ENCODE data around the gene GOT1. TPM values are rescaled to one million over a fixed set of nuclear protein-coding genes. Genes with fewer than 3 reads are reported as not detected.

GOT1 gene
- total RNA-seq, result 14.9 and 17.6 TPM in 2 replicates

DNA sequence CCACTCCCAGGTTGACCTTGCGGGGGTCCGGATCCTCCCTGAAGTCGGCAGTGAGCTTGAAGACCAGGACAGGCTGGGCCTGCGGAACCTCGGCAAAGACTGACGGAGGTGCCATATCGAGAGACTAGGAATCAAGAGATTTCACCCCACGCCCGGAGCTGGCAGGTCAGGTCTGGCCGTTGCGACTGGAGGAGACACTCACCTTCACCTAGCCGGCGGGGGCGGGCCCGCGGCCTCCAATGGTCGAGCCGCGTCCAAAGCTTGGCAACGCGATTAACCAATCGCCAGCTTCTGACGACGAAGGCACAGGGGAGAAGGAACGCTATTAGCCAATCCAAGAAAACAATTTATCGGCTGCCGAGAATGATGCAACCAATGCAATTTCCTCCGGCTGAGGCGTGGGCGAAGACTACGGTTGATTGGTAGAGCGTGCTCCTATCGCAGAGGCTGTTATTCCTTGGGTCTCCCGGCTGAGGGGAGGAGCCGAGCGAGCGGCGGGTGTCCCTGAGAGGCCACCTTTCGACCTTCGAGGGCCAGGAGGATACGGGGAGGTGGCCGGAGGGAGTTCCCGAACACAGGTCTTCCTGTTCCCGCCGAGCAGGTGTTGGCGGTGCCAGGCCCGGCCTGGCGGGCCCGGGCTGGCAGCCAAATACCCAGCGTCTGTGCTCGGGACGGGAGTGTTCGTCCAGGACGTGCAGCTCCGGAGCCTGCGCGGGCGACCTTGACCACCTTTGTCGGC is at the start of gene GOT1:
Gene GOT1, minus strand, starts transcription at position 174 of the 739 bp plus-strand sequence. Its CDS starts 59 bp downstream, at position 115.

Other genes starting within 250 kb of the GOT1 start
- not detected in 2 replicates for gene HPSE2, start 194.8 kb downstream of the GOT1 start, total RNA-seq
- 0.11 and 0.13 TPM in 2 replicates for gene CNNM1, start 101.3 kb downstream of the GOT1 start, total RNA-seq
- gene NKX2-3, start 102.3 kb upstream of the GOT1 start, total RNA-seq, result not detected in 2 replicates
- 24.3 and 24.5 TPM in 2 replicates for gene SLC25A28, start 189.8 kb upstream of the GOT1 start, total RNA-seq
- gene ENTPD7, start 228.9 kb upstream of the GOT1 start, total RNA-seq, result 29.4 and 46.0 TPM in 2 replicates

Measured in articular chondrocyte of knee joint (primary cell).